KMS-11 (cell line): ENCODE results near the gene NELL2.

Experiments used
- H2AFZ ChIP-seq: fragments of 200-600 bp; sonication (generic); 2 replicates; pipeline ENCODE4 v1.6.1; 2016; ENCODE audit warnings: antibody characterized with exemption, mixed run types, low read depth
- H3K27ac ChIP-seq: fragments of 200-600 bp; sonication (generic); 2 replicates; pipeline ENCODE4 v1.6.1; 2016; ENCODE audit warnings: mild to moderate bottlenecking, mixed run types
- H3K27me3 ChIP-seq: fragments of 200-600 bp; sonication (generic); 2 replicates; pipeline ENCODE4 v1.6.1; 2017; ENCODE audit warnings: mild to moderate bottlenecking, low read depth, mixed run types, moderate library complexity; ENCODE audit not compliant: insufficient read depth
- H3K36me3 ChIP-seq: fragments of 200-600 bp; sonication (generic); 2 replicates; pipeline ENCODE4 v1.6.1; 2017; ENCODE audit warnings: mild to moderate bottlenecking, mixed run types; ENCODE audit not compliant: insufficient read depth
- H3K4me1 ChIP-seq: fragments of 200-600 bp; sonication (generic); 2 replicates; pipeline ENCODE4 v1.6.1; 2016; ENCODE audit warnings: mild to moderate bottlenecking, low read depth, mixed run types; ENCODE audit not compliant: poor library complexity, severe bottlenecking
- H3K4me2 ChIP-seq: fragments of 200-600 bp; sonication (generic); 2 replicates; pipeline ENCODE4 v1.7.0; 2016; ENCODE audit warnings: mild to moderate bottlenecking, mixed run types
- H3K4me3 ChIP-seq: fragments of 200-600 bp; sonication (generic); IDR thresholded peaks from 2 replicates; pipeline ENCODE4 v1.6.1; 2017; ENCODE audit warnings: low read depth, low read length, mixed read lengths; ENCODE audit not compliant: insufficient read depth
- H3K79me2 ChIP-seq: fragments of 200-600 bp; sonication (generic); 2 replicates; pipeline ENCODE4 v1.6.1; 2016; ENCODE audit warnings: low read depth, mixed run types; ENCODE audit not compliant: insufficient read depth
- H3K9ac ChIP-seq: fragments of 200-600 bp; sonication (generic); 2 replicates; pipeline ENCODE4 v1.6.1; 2016; ENCODE audit warnings: mild to moderate bottlenecking, mixed run types
- H4K20me1 ChIP-seq: fragments of 200-600 bp; sonication (generic); 2 replicates; pipeline ENCODE4 v1.6.1; 2016; ENCODE audit warnings: mild to moderate bottlenecking, mixed run types; ENCODE audit not compliant: insufficient read depth
- CTCF ChIP-seq: fragments of 200-600 bp; sonication (generic); conservative IDR thresholded peaks from 2 replicates; pipeline ENCODE4 v1.6.1; 2017; ENCODE audit warnings: low read depth, mild to moderate bottlenecking, antibody characterized with exemption, low read length, moderate library complexity, mixed read lengths

NELL2 gene

DNA sequence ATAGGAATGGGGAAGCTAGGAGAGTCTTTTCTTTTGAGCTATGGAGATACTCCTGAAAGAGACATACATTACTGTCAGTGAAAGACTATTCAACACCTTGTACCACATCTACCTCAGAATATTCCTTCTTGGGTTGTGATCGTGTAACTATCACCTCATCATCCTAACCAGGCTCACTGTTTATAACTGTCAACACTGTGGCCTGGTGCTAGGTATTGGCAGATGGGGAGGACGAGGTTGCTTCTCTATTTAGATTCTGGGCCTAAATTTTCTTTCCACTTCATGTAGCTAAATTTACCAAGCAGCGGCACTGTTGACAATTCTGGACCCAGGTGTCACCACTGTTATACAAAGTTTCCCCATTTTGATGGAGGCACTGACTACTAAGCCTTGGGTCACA, 354.4 kb downstream of the NELL2 start:
- Histone ChIP-seq H3K4me2 (no peak overlapping the region), H3K27ac (no peak overlapping the region), H3K27me3 (no peaks in the 10 kb centered on the region), H3K4me1 (no peaks in the 10 kb centered on the region), H4K20me1 (no peaks in the 10 kb centered on the region), H3K4me3 (no peak overlapping the region), H2AFZ (no peak overlapping the region), H3K79me2 (no peaks in the 10 kb centered on the region), H3K36me3 (no peaks in the 10 kb centered on the region), H3K9ac (no peak overlapping the region)
- no peak for TF ChIP-seq CTCF

DNA sequence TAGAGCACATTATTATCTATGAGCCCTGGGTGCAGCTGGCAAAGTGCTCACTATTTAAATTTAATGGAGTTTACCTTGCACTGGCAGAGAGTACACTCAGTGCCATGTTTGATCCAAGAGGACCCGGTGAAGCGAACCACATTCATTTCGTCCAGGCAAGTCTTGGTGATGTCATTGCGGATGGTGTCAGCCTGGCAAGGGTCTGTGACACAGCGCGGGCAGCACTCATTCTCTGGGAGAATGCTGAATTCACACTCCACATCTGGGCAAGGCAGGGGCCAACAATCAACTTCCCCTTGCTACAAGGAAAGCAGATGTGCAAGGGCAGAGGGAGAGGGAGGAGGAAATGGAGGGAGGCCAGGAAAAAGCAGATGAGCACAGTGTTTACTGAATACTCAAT, 356.2 kb downstream of the NELL2 start:
- no peaks in the 10 kb centered on the region for H3K27me3 ChIP-seq
- H3K27ac ChIP-seq = no peak overlapping the region
- no peaks in the 10 kb centered on the region for H3K4me1 ChIP-seq
- no peak overlapping the region for H3K9ac ChIP-seq
- no peaks in the 10 kb centered on the region for H4K20me1 ChIP-seq
- TF ChIP-seq CTCF = no peak
- H3K79me2 ChIP-seq = no peaks in the 10 kb centered on the region
- no peak overlapping the region for H3K4me2 ChIP-seq
- H3K4me3 ChIP-seq = no peak overlapping the region
- no peaks in the 10 kb centered on the region for H3K36me3 ChIP-seq
- no peak overlapping the region for H2AFZ ChIP-seq

- H3K4me3 ChIP-seq = no peak overlapping the region
- H3K27ac ChIP-seq = no peak overlapping the region
- TF ChIP-seq CTCF = no peak
- H4K20me1 ChIP-seq = no peaks in the 10 kb centered on the region
- no peaks in the 10 kb centered on the region for H3K36me3 ChIP-seq
- H3K4me2 ChIP-seq = no peak overlapping the region
- H3K9ac ChIP-seq = no peak overlapping the region
- H2AFZ ChIP-seq = no peak overlapping the region
- no peaks in the 10 kb centered on the region for H3K27me3 ChIP-seq
- H3K4me1 ChIP-seq = no peaks in the 10 kb centered on the region
- H3K79me2 ChIP-seq = no peaks in the 10 kb centered on the region
Observed at GRCh38 chr12:44511289-44511688, 364.8 kb downstream of the NELL2 start.

GRCh38 chr12:44510510-44510909, 365.6 kb downstream of the NELL2 start:
- no peaks in the 10 kb centered on the region for H3K79me2 ChIP-seq
- no peak overlapping the region for H2AFZ ChIP-seq
- no peak overlapping the region for H3K27ac ChIP-seq
- H3K36me3 ChIP-seq = no peaks in the 10 kb centered on the region
- 0 out of 2 replicates have a peak, but pooled peaks have one; percentile 23 for TF ChIP-seq CTCF
- no peak overlapping the region for H3K4me3 ChIP-seq
- H3K27me3 ChIP-seq = no peaks in the 10 kb centered on the region
- no peaks in the 10 kb centered on the region for H4K20me1 ChIP-seq
- H3K4me1 ChIP-seq = no peaks in the 10 kb centered on the region
- H3K4me2 ChIP-seq = no peak overlapping the region
- H3K9ac ChIP-seq = no peak overlapping the region
